Stimulated activated CD8-positive, alpha-beta memory T cell treated with anti-CD3 and anti-CD28 coated beads, Interleukin-7, amount 100 ng/mL, for 24 hours (primary cell): ENCODE measurements around the gene E2F2.
"Not testable (repeated sequence)": the region's sequence is repeated elsewhere in the genome, so short reads cannot be mapped to it uniquely, and the experiment has no call there.

ENCODE experiments used
- DNase-seq: peaks from one replicate; pipeline ENCODE4 v3.0.0-alpha.2; 2020; ENCODE audit warnings: low read depth

Gene E2F2

DNA sequence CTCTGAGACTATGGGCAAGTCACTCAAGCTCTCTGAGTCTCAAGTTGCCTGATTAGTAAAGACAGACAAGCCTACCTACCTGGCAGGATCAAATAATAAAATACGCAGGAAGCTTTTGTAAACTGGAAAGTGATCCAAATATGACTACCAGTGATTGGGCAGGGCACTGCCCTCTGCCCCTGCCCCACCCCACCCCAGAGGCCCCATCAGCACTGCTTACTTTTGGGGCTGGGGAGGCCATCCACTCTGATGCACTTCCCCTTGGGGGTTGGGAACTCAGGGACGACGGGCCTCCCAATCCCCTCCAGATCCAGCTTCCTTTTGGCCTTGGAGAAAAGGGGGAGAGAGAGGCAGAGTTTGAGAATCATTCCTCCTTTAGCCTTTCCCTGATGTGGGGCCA, 6.9 kb downstream of the E2F2 start:
- no peak for DNase-seq

- no peak for DNase-seq
Measured at GRCh38 chr1:23522244-23522982, 8.6 kb downstream of the E2F2 start.

DNA sequence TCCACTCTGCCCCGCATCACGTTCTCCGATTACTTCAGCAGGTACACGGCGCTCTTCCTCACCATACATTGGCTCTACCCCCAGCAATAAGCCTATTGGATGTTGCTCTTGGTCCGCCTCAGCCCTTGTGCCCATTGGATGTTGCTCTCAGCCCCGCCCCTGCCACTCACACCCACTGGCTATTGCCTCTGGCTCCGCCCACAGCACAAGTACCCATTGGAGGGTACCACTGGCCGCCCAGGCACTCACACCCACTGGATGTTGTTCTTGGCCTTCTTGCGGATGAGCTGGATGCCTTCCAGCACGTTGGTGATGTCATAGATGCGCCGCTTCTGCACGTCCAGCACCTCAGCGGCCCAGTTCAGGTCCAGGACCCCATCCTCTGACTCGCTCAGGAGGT, 9.4 kb downstream of the E2F2 start:
- no peak for DNase-seq

DNA sequence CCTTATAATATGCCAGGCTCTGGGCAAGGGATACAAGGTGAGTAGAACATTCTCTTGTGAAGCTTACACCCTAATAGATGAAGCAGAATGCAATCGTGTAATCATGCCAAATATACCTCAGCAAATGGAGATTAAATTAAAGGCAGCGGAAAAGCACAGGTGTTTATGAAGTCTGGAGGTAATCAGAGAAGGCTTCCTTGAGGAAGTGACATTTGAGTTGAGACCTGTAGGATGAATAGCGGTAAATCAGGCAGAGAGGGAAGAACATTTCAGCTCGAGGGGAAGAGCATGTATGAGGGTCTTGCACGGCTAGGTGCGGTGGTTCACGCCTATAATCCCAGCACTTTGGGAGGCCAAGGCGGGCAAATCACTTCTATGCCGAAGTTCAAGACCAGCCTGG, 13.5 kb downstream of the E2F2 start:
- DNase-seq, result no peak

GRCh38 chr1:23515905-23516304, 15.1 kb downstream of the E2F2 start:
- no peak for DNase-seq

DNA sequence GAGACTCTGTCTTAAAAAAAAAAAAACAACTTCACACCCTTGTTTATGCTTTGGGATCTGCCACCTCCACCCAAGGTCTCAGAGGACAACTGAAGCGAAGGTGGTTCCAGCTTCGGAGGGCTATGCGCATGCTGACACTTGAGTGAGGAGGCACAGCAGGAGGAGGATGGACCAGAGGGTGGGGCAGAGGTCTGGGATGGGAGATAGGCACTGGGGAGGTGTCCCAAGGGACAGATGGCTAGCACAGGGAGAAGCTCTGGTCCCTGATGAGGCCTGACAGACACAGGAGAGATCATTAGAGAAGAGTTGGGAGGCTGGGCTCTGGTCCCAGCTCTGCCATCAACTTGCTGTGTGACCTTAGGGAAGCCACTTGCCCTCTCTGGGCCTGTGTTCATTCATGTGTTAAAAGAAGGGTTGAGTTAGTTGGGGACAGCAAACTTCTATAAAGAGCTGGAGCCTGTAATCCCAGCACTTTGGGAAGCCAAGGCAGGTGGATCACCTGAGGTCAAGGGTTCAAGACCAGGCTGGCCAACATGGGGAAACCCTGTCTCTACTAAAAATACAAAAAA, 16.8 kb downstream of the E2F2 start:
- DNase-seq, result no peak

DNA sequence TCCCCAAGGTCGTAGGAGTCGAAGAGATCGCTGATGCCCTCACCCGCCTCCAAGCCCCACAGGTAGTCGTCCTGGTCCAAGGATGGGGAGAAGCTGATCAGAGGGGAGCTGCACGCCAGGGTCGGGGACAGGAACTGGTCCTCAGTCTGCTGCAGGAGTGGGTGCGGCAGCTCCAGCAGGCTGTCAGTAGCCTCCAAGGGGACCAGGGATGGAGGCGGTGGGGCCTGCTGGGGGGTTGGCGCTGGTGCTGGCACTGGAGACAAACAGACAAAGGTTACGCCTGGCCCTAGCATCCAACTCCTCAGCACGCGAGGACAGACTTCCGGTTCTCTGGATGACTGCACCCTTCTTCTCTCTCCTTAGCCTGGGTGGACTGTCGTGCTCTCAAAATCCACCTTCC, 21.1 kb downstream of the E2F2 start:
- DNase-seq, result no peak

- no peak for DNase-seq
Measured at GRCh38 chr1:23506376-23507107, 24.5 kb downstream of the E2F2 start.

GRCh38 chr1:23505851-23506250, 25.2 kb downstream of the E2F2 start:
- no peak for DNase-seq

- DNase-seq, result not testable (repeated sequence)
Measured at GRCh38 chr1:23504156-23504555, 26.9 kb downstream of the E2F2 start.

DNA sequence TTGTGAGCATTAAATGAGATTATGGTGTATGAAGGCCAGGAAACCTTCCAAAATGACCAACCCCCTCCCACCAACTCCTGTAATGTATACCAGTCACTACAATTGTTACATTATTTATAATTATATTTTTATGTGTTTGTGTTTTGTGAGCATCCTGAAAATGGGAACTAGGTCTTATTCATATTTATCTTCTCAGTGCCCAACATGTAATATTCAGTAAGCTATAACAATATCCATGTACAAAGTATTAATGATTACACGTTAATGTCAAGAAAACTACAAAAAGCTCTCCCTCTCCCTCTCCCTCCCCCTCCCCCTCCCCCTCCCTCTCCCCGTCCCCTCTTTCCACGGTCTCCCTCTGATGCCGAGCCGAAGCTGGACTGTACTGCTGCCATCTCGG, 28.1 kb downstream of the E2F2 start:
- no peak for DNase-seq

- DNase-seq, result no peak
Measured at GRCh38 chr1:23500466-23500865, 30.6 kb downstream of the E2F2 start.

- no peak for DNase-seq
Measured at GRCh38 chr1:23497777-23498439, 33.1 kb downstream of the E2F2 start.

DNA sequence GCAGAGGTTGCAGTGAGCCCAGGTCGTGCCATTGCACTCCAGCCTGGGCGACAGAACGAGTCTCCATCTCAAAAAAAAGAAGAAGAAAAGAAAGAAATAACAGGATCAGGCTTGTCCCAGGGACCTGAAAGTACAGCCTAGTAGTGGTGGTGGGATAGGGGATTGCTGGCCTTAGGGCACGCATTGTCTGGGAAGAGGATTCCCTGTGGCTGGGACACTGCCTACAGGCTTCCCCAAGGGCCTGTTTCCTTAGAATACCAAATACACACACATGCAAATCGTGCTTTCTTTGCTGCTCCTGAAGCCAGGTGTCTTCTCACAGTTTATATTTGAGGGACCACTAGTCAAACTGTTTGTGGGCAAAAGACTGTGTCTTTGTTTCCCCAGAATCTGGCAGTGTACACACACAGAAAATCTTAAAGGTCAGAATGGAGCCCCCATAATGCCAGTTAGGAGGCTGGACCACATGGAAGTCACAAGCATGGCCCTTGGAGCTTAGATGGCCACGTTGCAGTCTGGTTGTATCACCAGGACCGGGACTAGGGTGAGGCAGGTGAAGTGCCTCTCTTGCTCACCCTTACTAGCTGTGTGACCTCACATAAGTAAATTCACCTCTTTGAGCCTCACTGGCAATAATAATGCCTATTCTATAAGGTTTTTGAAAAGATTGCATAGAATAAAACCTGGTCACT, 34.4 kb downstream of the E2F2 start:
- no peak for DNase-seq

GRCh38 chr1:23494836-23495235, 36.2 kb downstream of the E2F2 start:
- DNase-seq, result not testable (repeated sequence)

DNA sequence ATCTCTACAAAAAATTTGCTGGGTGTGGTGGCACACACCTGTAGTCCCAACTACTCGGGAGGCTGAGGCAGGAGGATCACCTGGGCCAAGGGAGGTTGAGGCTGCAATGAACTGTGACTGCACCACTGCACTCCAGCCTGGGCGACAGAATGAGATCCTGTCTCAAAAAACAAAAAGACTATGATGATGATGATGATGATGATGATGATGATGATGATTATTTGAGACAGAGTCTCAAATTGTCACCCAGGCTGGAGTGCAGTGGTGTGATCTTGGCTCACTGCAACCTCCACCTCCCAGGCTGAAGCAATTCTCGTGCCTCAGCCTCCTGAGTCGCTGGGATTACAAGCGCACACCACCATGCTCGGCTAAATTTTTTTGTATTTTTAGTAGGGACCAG, 38.3 kb downstream of the E2F2 start:
- not testable (repeated sequence) for DNase-seq

- no peak for DNase-seq
Measured at GRCh38 chr1:23492132-23492720, 38.8 kb downstream of the E2F2 start.

- no peak for DNase-seq
Measured at GRCh38 chr1:23489842-23490241, 41.2 kb downstream of the E2F2 start.

GRCh38 chr1:23485002-23485332, 46.1 kb downstream of the E2F2 start:
- DNase-seq, result no peak

GRCh38 chr1:23484253-23485001, 46.6 kb downstream of the E2F2 start:
- DNase-seq, result peak; percentile 85
